ENCODE results near the gene MAGI2.
A peak's percentile ranks its signal among the peaks of the same experiment; 100 is the strongest.

Gene MAGI2

GRCh38 chr7:78845155-78845554 lies 608.3 kb downstream of the MAGI2 start:
- no peak for DNase-seq (ENCODE audit: low read depth)
- H3K4me3 ChIP-seq (ENCODE audit: low read length), result no peak overlapping the region
- no peak for TF ChIP-seq CTCF (conservative IDR thresholded peaks at IDR 0.05; ENCODE audit: low read length)

- H3K4me3 ChIP-seq (ENCODE audit: low read length), result no peak overlapping the region
- no peak for TF ChIP-seq CTCF (conservative IDR thresholded peaks at IDR 0.05; ENCODE audit: low read length)
- DNase-seq (ENCODE audit: low read depth), result no peak
Observed at GRCh38 chr7:78842068-78842467, 611.4 kb downstream of the MAGI2 start.

- no peak overlapping the region for H3K4me3 ChIP-seq (ENCODE audit: low read length)
- no peak for DNase-seq (ENCODE audit: low read depth)
- TF ChIP-seq CTCF (conservative IDR thresholded peaks at IDR 0.05; ENCODE audit: low read length), result no peak
Observed at GRCh38 chr7:78835897-78836296, 617.6 kb downstream of the MAGI2 start.

GRCh38 chr7:78828317-78828716 lies 625.1 kb downstream of the MAGI2 start:
- DNase-seq (ENCODE audit: low read depth), result no peak
- H3K4me3 ChIP-seq (ENCODE audit: low read length), result no peak overlapping the region
- no peak for TF ChIP-seq CTCF (conservative IDR thresholded peaks at IDR 0.05; ENCODE audit: low read length)

GRCh38 chr7:78803501-78804127 lies 649.9 kb downstream of the MAGI2 start:
- TF ChIP-seq CTCF (conservative IDR thresholded peaks at IDR 0.05; ENCODE audit: low read length), result no peak
- no peak overlapping the region for H3K4me3 ChIP-seq (ENCODE audit: low read length)
- DNase-seq (ENCODE audit: low read depth), result no peak

- TF ChIP-seq CTCF (conservative IDR thresholded peaks at IDR 0.05; ENCODE audit: low read length), result no peak
- H3K4me3 ChIP-seq (ENCODE audit: low read length), result no peak overlapping the region
- DNase-seq (ENCODE audit: low read depth), result peak; percentile 54
Observed at GRCh38 chr7:78794101-78794500, 659.4 kb downstream of the MAGI2 start.

- H3K4me3 ChIP-seq (ENCODE audit: low read length), result no peak overlapping the region
- no peak for TF ChIP-seq CTCF (conservative IDR thresholded peaks at IDR 0.05; ENCODE audit: low read length)
Observed at GRCh38 chr7:78792624-78793023, 660.8 kb downstream of the MAGI2 start.

More at GRCh38 chr7:78792624-78793023, 660.8 kb downstream of the MAGI2 start:
- DNase-seq (ENCODE audit: low read depth), result no peak
